Measurements from ENCODE around the gene MN1. TPM values are rescaled to one million over a fixed set of nuclear protein-coding genes. Genes with fewer than 3 reads are reported as not detected.
A peak's percentile ranks its signal among the peaks of the same experiment; 100 is the strongest.

MN1 gene
- total and polyA plus RNA-seq, 2 of the 8 experiments (the other 6 are each of a cell fraction or from before 2014, with no cell fraction given): 3.1 to 4.9 TPM

DNA sequence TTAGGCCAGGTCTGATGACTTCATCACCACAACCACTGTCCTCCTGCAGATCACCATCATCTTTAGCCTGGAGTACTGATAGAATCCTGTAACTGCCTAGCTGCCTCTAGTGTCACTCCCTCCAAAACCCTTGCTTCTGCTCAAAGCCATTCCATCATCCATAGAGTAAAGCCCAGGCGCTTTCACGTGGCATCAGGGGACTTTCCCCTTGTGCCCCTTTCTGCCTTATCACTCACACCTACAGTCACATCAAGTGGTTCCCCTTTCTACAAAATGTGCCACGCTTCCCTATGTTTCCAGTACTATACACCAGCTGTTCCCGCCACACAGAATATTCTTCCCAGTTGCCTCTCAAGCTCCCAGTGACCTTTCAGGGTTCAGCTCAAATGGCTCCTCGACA, 75.9 kb downstream of the MN1 start:
- Histone ChIP-seq H3K23ac (ENCODE audit: insufficient read length) (no peak overlapping the region), H2AFZ (ENCODE audit: low read length) (no peak overlapping the region)
- WGBS, 2 experiments (ENCODE audit: extremely low coverage in 1 of 2, insufficient coverage in 1 of 2, insufficient read length in 1 of 2, insufficient replicate concordance in 2 of 2, low coverage in 1 of 2, low lambda C conversion rate in 2 of 2, missing lambda C conversion rate in 1 of 2): 86% methylated on average over 5 of the region's 5 CpGs; no CpG with 5 or more reads in 1 of the 2 experiments

More for the DNA sequence above, 75.9 kb downstream of the MN1 start:
- DNase-seq (ENCODE audit: low read depth in 1 of 2, low spot score in 2 of 2): no peak
- H4K91ac ChIP-seq (replicated peaks; ENCODE audit: insufficient read length, low read length): no peak overlapping the region
- H3K18ac ChIP-seq (ENCODE audit: extremely low read depth, low read length): no peak overlapping the region
- peaks cover 5 to 25% (median 14%) of the 10 kb centered on the region in 4 experiments for H3K4me1 ChIP-seq (replicated peaks in 1 of 4; ENCODE audit: control insufficient read depth in 3 of 4, insufficient read depth in 4 of 4, low read length in 3 of 4)
- no peak for FAIRE-seq
- H4K5ac ChIP-seq (ENCODE audit: insufficient read length, low read depth, low read length): no peak overlapping the region
- no peak overlapping the region for H4K8ac ChIP-seq (ENCODE audit: extremely low read depth, insufficient read depth, low read length)
- H2AK5ac ChIP-seq (ENCODE audit: low read depth, low read length): no peak overlapping the region
- H3K9ac ChIP-seq (replicated peaks in 1 of 4; ENCODE audit: extremely low read depth in 1 of 4, low read depth in 3 of 4, low read length in 3 of 4): no peak overlapping the region
- TF ChIP-seq RXRA (IDR thresholded peaks at IDR 0.05; ENCODE audit: insufficient read depth, low read depth, low read length) (no peak), GTF2F1 (IDR thresholded peaks at IDR 0.05; ENCODE audit: borderline replicate concordance, low read depth, low read length) (no peak), SIRT6 (IDR thresholded peaks at IDR 0.05; ENCODE audit: low read length) (no peak), SP2 (IDR thresholded peaks at IDR 0.05; ENCODE audit: low read length) (no peak), TAF7 (optimal IDR thresholded peaks at IDR 0.05; ENCODE audit: borderline replicate concordance, low read depth, low read length) (no peak), CHD1 (IDR thresholded peaks at IDR 0.05; ENCODE audit: low read depth, low read length) (no peak), TAF1 (IDR thresholded peaks at IDR 0.05; ENCODE audit: low read depth, low read length) (no peak), RFX5 (IDR thresholded peaks at IDR 0.05; ENCODE audit: borderline replicate concordance, low read depth, low read length) (no peak)
- H3K36me3 ChIP-seq (ENCODE audit: control insufficient read depth in 2 of 4, insufficient read depth in 4 of 4, low read length in 3 of 4): peaks cover 0 to 5% (median 0%) of the 10 kb centered on the region in 4 experiments; a peak in 1 of 8 replicates
- CTCF ChIA-PET (ENCODE audit: partially characterized antibody): interaction anchor here (0.8 kb wide), 1 partner anchor 70 kb away, joined by 3 read pairs; no protein-coding TSS in a partner anchor
- peak overlapping the region; percentile 96 for H3K56ac ChIP-seq (replicated peaks; ENCODE audit: insufficient read length, low read depth, low read length)
- H3K4me2 ChIP-seq (ENCODE audit: insufficient read depth in 1 of 2, low read depth in 2 of 2, low read length in 2 of 2): no peak overlapping the region
- no peak overlapping the region for H3K4me3 ChIP-seq (ENCODE audit: extremely low read depth in 1 of 4, insufficient read depth in 2 of 4, low read depth in 3 of 4, low read length in 4 of 4)
- H3K79me1 ChIP-seq (ENCODE audit: low read depth, low read length): peaks cover 14% of the 10 kb centered on the region
- H3K23me2 ChIP-seq (ENCODE audit: low read depth, low read length): peaks cover 2% of the 10 kb centered on the region
- H3K27ac ChIP-seq (ENCODE audit: low read depth, low read length): no peak overlapping the region
- no peaks in the 10 kb centered on the region for H3K27me3 ChIP-seq (replicated peaks in 1 of 4; ENCODE audit: control insufficient read depth in 3 of 4, extremely low read depth in 1 of 4, insufficient read depth in 3 of 4, low read length in 3 of 4)
- peaks cover 5 to 85% of the 10 kb centered on the region in 2 experiments; a peak in 3 of 4 replicates for H3K79me2 ChIP-seq (ENCODE audit: control insufficient read depth in 1 of 2, insufficient read depth in 2 of 2, low read length in 2 of 2)
- POLR2A ChIA-PET (ENCODE audit: partially characterized antibody): no interaction called here
- no peak overlapping the region for H2BK20ac ChIP-seq (ENCODE audit: low read length)
- H2BK12ac ChIP-seq (ENCODE audit: low read depth, low read length): no peak overlapping the region
- H2BK120ac ChIP-seq (replicated peaks; ENCODE audit: low read depth, low read length): no peak overlapping the region
- no peak overlapping the region for H2BK5ac ChIP-seq (ENCODE audit: low read depth, low read length)
- no peak overlapping the region for H3K14ac ChIP-seq (ENCODE audit: insufficient read length)
- no peak overlapping the region for H3K4ac ChIP-seq (replicated peaks; ENCODE audit: insufficient read length, low read depth, low read length)
- H4K20me1 ChIP-seq (replicated peaks in 1 of 2; ENCODE audit: control insufficient read depth in 1 of 2, insufficient read depth in 2 of 2, low read length in 2 of 2): peaks cover 0 to 7% of the 10 kb centered on the region in 2 experiments
- H3K9me3 ChIP-seq (ENCODE audit: insufficient read depth in 2 of 2, low read depth in 1 of 2, low read length in 1 of 2): peaks cover 0 to 7% of the 10 kb centered on the region in 2 experiments; a peak in 2 of 4 replicates
- H2BK15ac ChIP-seq (ENCODE audit: low read length): no peak overlapping the region
